GM21526 (cell line): Measurements from ENCODE around the gene ZNF117.
"Not testable (repeated sequence)": the region's sequence is repeated elsewhere in the genome, so short reads cannot be mapped to it uniquely, and the experiment has no call there.

Experiments used
- ATAC-seq: cut with Tn5 transposase; IDR thresholded peaks from one replicate; pipeline ENCODE4 v1.9.1; 2021; ENCODE audit warnings: moderate library complexity; ENCODE audit not compliant: unreplicated experiment, low FRiP score

Gene ZNF117

DNA sequence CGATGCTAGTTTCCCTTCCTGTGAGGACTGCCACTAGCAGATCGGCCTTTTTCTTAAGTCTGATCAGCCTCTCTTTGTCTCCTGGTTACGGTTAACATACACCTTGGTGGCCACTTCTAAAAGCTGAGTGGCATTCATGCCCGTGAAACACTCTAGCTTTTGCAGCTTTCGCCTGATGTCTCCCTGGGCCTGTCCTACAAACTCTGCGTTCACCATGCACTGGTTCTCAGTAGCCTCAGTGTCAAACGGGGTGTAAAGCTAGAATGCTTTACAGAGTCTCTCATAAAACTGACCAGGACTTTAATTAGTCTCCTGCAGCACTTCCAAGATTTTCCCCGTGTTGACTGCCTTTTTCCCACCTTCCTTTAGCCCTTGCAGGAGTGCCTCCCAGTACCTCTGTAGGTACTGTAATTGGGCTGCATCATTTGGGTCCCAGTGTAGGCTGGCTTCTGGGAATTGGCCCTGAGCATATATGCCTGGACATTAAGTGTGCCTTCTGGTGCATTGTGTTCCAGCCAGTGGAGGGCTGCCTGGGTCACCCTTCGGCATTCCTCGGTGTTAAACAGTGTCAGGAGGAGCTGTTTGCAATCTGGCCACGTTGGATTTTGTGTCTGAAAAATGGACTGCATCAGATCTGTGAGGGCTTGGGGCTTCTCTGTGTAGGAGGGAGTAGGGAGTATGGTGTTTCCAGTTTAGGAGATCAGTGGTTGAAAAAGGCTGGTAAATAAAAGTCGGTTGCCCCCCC, 6.5 kb upstream of the ZNF117 start:
- ATAC-seq, result no peak

GRCh38 chr7:64996305-64996704, 5.5 kb upstream of the ZNF117 start:
- no peak for ATAC-seq

DNA sequence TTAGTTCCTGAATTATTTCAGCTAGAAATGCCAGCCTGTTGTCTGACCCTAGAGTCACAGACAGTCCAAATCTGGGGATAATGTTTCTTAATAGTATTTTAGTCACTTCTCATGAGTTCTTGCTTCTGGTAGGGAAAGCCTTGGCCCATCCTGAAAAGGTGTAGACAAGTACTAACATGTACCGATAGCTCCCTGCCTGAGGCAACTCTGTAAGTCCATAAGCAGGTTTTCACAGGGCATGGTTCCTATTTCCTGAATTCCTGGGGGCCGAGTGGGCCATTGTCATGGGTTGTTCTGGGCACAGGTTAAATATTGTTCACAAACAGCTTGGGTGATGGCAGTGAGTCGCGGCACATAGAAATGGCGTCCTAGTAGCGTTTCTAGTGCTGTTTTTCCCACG, 3.1 kb upstream of the ZNF117 start:
- no peak for ATAC-seq

- ATAC-seq, result no peak
Observed at GRCh38 chr7:64992971-64993370, 2.1 kb upstream of the ZNF117 start.

- no peak for ATAC-seq
Observed at GRCh38 chr7:64990216-64990615, 620 bp downstream of the ZNF117 start.

DNA sequence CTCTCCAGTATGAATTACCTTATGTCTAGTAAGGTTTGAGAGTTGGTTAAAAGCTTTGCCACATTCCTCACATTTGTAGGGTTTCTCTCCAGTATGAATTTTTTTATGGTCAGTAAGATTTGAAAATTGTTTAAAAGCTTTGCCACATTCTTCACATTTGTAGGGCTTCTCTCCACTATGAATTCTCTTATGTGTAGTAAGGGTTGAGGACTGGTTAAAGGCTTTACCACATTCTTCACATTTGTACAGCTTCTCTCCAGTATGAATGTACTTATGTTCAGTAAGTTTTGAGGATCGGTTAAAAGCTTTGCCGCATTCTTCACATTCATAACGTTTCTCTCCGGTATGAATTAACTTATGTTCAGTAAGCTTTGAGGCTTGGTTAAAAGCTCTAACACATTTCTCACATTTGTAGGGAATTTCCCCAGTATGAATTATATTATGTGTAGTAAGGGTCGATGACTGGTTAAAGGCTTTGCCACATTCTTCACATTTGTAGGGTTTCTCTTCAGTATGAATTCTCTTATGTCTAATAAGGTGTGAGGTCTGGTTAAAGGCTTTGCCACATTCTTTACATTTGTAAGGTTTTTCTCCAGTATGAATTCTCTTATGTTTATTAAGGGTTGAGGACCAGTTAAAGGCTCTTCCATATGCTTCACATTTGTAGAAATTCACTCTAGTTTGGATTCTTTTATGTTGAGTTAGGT, 12.2 kb downstream of the ZNF117 start:
- ATAC-seq, result no peak

GRCh38 chr7:64965594-64965993, 25.2 kb downstream of the ZNF117 start:
- no peak for ATAC-seq

DNA sequence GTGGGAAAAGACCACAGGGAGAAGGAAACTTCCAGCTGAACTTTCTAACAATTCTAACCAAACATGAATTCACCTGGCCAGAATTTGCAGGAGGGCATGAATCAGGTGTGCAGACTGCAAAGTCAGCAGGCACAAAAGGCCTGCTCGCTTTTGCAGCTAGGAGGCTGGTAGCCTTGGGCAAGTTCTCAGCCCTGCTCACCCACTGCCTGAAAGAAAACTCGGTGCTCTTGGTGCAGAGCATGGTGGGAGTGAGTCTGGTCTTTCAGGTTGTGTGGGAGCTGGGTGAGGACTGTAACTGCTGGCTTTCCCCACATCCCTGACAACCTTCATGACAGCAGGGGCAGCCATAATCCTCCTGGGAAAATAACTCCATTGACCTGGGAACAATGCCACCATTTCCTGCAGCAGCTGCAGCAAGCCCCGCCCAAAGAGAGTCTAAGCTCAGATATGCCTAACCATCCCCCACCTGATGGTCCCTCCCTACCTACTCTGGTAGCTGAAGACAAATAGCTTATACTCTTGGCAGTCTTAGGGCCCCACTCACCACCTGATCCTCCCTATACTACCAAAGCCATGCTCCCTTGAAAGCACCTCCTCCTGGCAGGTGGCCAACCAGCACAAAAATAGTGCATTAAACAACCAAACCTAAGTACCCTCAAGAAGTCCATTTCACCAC, 31.6 kb downstream of the ZNF117 start:
- ATAC-seq, result no peak

DNA sequence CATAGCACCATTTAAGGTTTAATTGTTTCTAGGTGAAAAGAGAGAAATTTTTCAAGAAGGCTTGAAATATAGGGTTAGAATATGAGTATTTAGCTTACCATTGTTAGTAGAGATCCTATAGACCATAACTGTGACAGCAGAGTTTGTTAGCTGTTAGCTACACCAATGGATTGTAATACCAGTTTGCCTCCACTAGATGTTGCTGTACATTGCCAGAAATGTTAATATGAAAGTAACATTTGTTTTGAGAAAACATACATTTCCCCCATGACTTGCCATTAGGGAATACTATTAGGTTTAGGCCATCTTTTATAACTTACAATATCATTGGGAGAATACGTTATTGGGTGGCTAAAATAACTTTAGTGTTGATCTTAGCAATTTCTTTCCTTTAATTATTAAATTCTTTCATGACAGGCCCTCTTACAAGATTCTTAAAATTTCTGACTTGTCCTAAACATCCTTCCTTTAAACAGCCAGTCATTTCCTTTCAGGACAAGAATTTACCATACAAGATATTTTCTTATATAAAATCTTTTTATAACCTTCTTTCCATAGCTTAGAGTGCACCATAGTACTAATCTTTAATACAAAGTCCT, 39.5 kb downstream of the ZNF117 start:
- ATAC-seq, result no peak

DNA sequence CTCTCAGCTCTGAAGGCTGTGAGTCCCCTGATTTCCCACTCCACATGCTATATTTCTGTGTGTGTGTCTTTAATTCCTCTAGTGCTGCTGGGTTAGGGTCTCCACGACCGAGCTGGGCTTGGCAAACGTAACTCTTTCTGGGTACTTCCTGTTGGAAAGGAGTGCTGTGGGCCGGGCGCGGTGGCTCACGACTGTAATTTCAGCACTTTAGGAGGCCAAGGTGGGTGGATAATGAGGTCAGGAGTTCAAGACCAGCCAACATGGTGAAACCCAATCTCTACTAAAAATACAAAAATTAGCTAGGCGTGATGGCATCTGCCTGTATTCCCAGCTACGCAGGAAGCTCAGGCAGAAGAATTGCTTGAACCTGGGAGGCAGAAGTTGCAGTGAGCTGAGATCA, 40.2 kb downstream of the ZNF117 start:
- not testable (repeated sequence) for ATAC-seq

DNA sequence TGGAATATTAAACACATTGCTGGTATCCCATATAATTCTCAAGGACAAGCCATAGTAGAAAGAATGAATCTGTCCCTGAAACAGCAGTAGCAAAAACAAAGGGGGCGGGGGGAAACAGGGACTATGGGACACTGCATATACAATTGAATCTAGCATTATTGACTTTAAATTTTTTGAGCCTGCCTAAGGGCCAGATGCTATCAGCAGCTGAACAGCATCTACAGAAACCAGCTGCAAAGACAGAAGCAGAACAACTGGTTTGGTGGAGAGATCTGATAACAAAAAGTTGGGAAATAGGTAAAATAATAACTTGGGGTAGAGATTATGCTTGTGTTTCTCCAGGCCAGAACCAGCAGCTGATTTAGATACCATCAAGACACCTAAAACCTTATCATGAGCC, 42.1 kb downstream of the ZNF117 start:
- not testable (repeated sequence) for ATAC-seq

GRCh38 chr7:64947252-64948000, 43.4 kb downstream of the ZNF117 start:
- no peak for ATAC-seq

- no peak for ATAC-seq
Observed at GRCh38 chr7:64946772-64947171, 44.1 kb downstream of the ZNF117 start.

- no peak for ATAC-seq
Observed at GRCh38 chr7:64945503-64946175, 45.2 kb downstream of the ZNF117 start.

GRCh38 chr7:64944667-64945502, 46.0 kb downstream of the ZNF117 start:
- not testable (repeated sequence) for ATAC-seq

DNA sequence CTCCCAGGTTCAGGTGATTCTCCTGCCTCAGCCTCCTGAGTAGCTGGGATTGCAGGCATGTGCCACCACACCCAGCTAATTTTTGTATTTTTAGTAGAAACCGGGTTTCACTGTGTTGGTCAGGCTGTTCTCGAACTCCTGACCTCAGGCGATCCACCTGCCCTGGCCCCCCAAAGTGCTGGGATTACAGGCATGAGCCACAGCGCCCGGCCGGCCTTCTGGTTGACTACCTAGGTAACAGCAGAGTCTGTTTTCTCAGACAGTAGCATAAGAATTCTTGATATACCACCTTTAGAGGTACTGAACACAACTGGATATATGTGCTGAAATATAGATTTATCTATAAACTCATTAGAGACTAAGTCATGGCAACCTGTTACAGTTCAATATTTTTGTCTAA, 50.8 kb downstream of the ZNF117 start:
- ATAC-seq, result not testable (repeated sequence)

GRCh38 chr7:64938540-64938939, 52.3 kb downstream of the ZNF117 start:
- no peak for ATAC-seq

- no peak for ATAC-seq
Observed at GRCh38 chr7:64934478-64934877, 56.4 kb downstream of the ZNF117 start.
